ENCODE results near the gene PHF21B. TPM values are rescaled to one million over a fixed set of nuclear protein-coding genes. Genes with fewer than 3 reads are reported as not detected.

Gene PHF21B
- total RNA-seq, 1 donor from 2014 or later: 6.7 TPM

- Histone ChIP-seq H3F3A (ENCODE audit: low read depth) (peaks cover 11% of the 10 kb centered on the region), H3K4me2 (no peak overlapping the region)
- H3K4me3 Mint-ChIP-seq: peak overlapping the region; percentile 14
Measured at GRCh38 chr22:45014654-45015053, 4.8 kb upstream of the PHF21B start.

GRCh38 chr22:45013138-45013537 lies 3.3 kb upstream of the PHF21B start:
- no peak for DNase-seq (ENCODE audit: low spot score)

More at GRCh38 chr22:45014654-45015053, 4.8 kb upstream of the PHF21B start:
- Histone ChIP-seq H4K20me1 (ENCODE audit: low read depth) (no peaks in the 10 kb centered on the region), H2AFZ (replicated peaks) (no peak overlapping the region), H3K27me3 (peaks cover 5% of the 10 kb centered on the region), H3K79me2 (ENCODE audit: low read depth) (no peaks in the 10 kb centered on the region), H3K9me3 (ENCODE audit: low read depth) (no peaks in the 10 kb centered on the region), H3K9ac (no peak overlapping the region), H3K27ac (no peak overlapping the region), H3K36me3 (no peaks in the 10 kb centered on the region), H3K4me3 (no peak overlapping the region), H3K4me1 (no peaks in the 10 kb centered on the region)
- Mint-ChIP-seq H3K36me3 (no peaks in the 10 kb centered on the region), H3K27me3 (ENCODE audit: insufficient read depth, low read depth) (peaks cover 18% of the 10 kb centered on the region), H3K4me1 (peaks cover 14% of the 10 kb centered on the region), H3K27ac (peak overlapping the region; percentile 82), H3K9me3 (no peaks in the 10 kb centered on the region)
- TF ChIP-seq CTCF (IDR thresholded peaks at IDR 0.05) (no peak), EZH2 (IDR thresholded peaks at IDR 0.05) (no peak), EZH2phosphoT487 (IDR thresholded peaks at IDR 0.05) (no peak)
- DNase-seq (ENCODE audit: low spot score): peak; percentile 51

GRCh38 chr22:45010532-45010900 lies 711 bp upstream of the PHF21B start:
- no peak for DNase-seq (ENCODE audit: low spot score)
- Histone ChIP-seq H3F3A (ENCODE audit: low read depth) (peaks cover 34% of the 10 kb centered on the region), H3K4me1 (peaks cover 7% of the 10 kb centered on the region), H3K4me3 (peak overlapping the region; percentile 97), H3K36me3 (no peaks in the 10 kb centered on the region), H3K4me2 (peak overlapping the region; percentile 96), H3K27ac (peak overlapping the region; percentile 84), H4K20me1 (ENCODE audit: low read depth) (peaks cover 13% of the 10 kb centered on the region), H2AFZ (replicated peaks) (peak overlapping the region; percentile 96), H3K9me3 (ENCODE audit: low read depth) (no peaks in the 10 kb centered on the region), H3K9ac (peak overlapping the region; percentile 51), H3K79me2 (ENCODE audit: low read depth) (peaks cover 31% of the 10 kb centered on the region), H3K27me3 (peaks cover 5% of the 10 kb centered on the region)
- Mint-ChIP-seq H3K4me3 (peak overlapping the region; percentile 92), H3K9me3 (no peaks in the 10 kb centered on the region), H3K27me3 (ENCODE audit: insufficient read depth, low read depth) (peaks cover 12% of the 10 kb centered on the region), H3K4me1 (peaks cover 23% of the 10 kb centered on the region), H3K36me3 (no peaks in the 10 kb centered on the region), H3K27ac (peak overlapping the region; percentile 95)
- TF ChIP-seq EZH2phosphoT487 (IDR thresholded peaks at IDR 0.05) (no peak), EZH2 (IDR thresholded peaks at IDR 0.05) (no peak), CTCF (IDR thresholded peaks at IDR 0.05) (no peak)

More at GRCh38 chr22:45013138-45013537, 3.3 kb upstream of the PHF21B start:
- no peaks in the 10 kb centered on the region for H3K9me3 ChIP-seq (ENCODE audit: low read depth)
- peaks cover 15% of the 10 kb centered on the region for H3F3A ChIP-seq (ENCODE audit: low read depth)
- H3K9me3 Mint-ChIP-seq: no peaks in the 10 kb centered on the region
- no peaks in the 10 kb centered on the region for H3K4me1 ChIP-seq
- no peaks in the 10 kb centered on the region for H3K36me3 ChIP-seq
- no peak overlapping the region for H3K4me3 ChIP-seq
- no peak overlapping the region for H3K4me3 Mint-ChIP-seq
- no peaks in the 10 kb centered on the region for H4K20me1 ChIP-seq (ENCODE audit: low read depth)
- H3K4me1 Mint-ChIP-seq: peaks cover 14% of the 10 kb centered on the region
- H3K27me3 ChIP-seq: peaks cover 5% of the 10 kb centered on the region
- no peaks in the 10 kb centered on the region for H3K36me3 Mint-ChIP-seq
- H3K27me3 Mint-ChIP-seq (ENCODE audit: insufficient read depth, low read depth): peaks cover 18% of the 10 kb centered on the region
- TF ChIP-seq EZH2phosphoT487 (IDR thresholded peaks at IDR 0.05) (no peak), CTCF (IDR thresholded peaks at IDR 0.05) (no peak), EZH2 (IDR thresholded peaks at IDR 0.05) (no peak)
- H3K9ac ChIP-seq: no peak overlapping the region
- H3K79me2 ChIP-seq (ENCODE audit: low read depth): peaks cover 13% of the 10 kb centered on the region
- H3K4me2 ChIP-seq: no peak overlapping the region
- no peak overlapping the region for H3K27ac ChIP-seq
- H2AFZ ChIP-seq (replicated peaks): no peak overlapping the region
- H3K27ac Mint-ChIP-seq: no peak overlapping the region

All from neural progenitor cell (in vitro differentiated cells).